SK-N-SH (cell line): ENCODE data around the gene ATN1. TPM values are rescaled to one million over a fixed set of nuclear protein-coding genes. Genes with fewer than 3 reads are reported as not detected.

Experiments used
- CTCF ChIA-PET: fragments of 300-600, 350-600 bp; formaldehyde crosslinking; extraction: SDS; loops from one replicate; lab custom pipeline; 2021; lab: Yijun Ruan, JAX
- POLR2A ChIA-PET: fragments of 350-600 bp; sonication (Branson Sonifier 250); formaldehyde crosslinking; extraction: SDS; loops from one replicate; lab custom pipeline; 2020; ENCODE audit warnings: antibody characterized with exemption, inconsistent platforms; lab: Yijun Ruan, JAX
- DNase-seq: peaks from one replicate; pipeline ENCODE4 v3.0.0; 2012
- H2AFZ ChIP-seq: fragments of 200-600 bp; sonication (generic); 2 replicates; pipeline ENCODE4 v1.8.1; 2016; ENCODE audit warnings: antibody characterized with exemption, mild to moderate bottlenecking, low read depth
- H3F3A ChIP-seq: fragments of 200-600 bp; sonication (generic); replicated peaks from 2 replicates; pipeline ENCODE3; 2016; ENCODE audit warnings: antibody characterized with exemption, mild to moderate bottlenecking; ENCODE audit not compliant: insufficient read depth
- H3K27ac ChIP-seq, 2 experiments: fragments of 200-500 bp in 1 of 2; fragments of 200-600 bp in 1 of 2; sonication (Bioruptor generic) in 1 of 2; sonication (generic), shearing (Covaris generic) in 1 of 2; 2 replicates each; pipeline versions ENCODE4 v1.5.1 to v1.6.1; 2014 to 2016; ENCODE audit warnings: low read depth in 2 of 2, inconsistent platforms in 1 of 2, low read length in 1 of 2, mild to moderate bottlenecking in 1 of 2, mixed read lengths in 1 of 2
- H3K27me3 ChIP-seq: fragments of 200-600 bp; sonication (generic), shearing (Covaris generic); 2 replicates; pipeline ENCODE4 v1.6.1; 2016; ENCODE audit warnings: mixed run types; ENCODE audit not compliant: insufficient read depth
- H3K36me3 ChIP-seq, 2 experiments: fragments of 200-500 bp in 1 of 2; fragments of 200-600 bp in 1 of 2; sonication (Bioruptor generic) in 1 of 2; sonication (generic) in 1 of 2; replicated peaks in 1 of 2; 2 replicates each; pipeline versions ENCODE3 to v1.5.1; 2014 to 2016; ENCODE audit warnings: low read length in 1 of 2, mild to moderate bottlenecking in 1 of 2; ENCODE audit not compliant: insufficient read depth in 2 of 2, control insufficient read depth in 1 of 2
- H3K4me1 ChIP-seq, 2 experiments: fragments of 200-500 bp in 1 of 2; fragments of 200-600 bp in 1 of 2; sonication (Bioruptor generic) in 1 of 2; sonication (generic), shearing (Covaris generic) in 1 of 2; 2 replicates each; pipeline versions ENCODE4 v1.5.1 to v1.6.1; 2014 to 2016; ENCODE audit warnings: low read depth in 1 of 2, low read length in 1 of 2, mixed run types in 1 of 2; ENCODE audit not compliant: insufficient read depth in 2 of 2, control insufficient read depth in 1 of 2
- H3K4me2 ChIP-seq: fragments of 200-600 bp; sonication (generic), shearing (Covaris generic); 2 replicates; pipeline ENCODE4 v1.6.1; 2017; ENCODE audit warnings: mixed run types
- H3K4me3 ChIP-seq, 2 experiments: fragments of 200-500 bp in 1 of 2; fragments of 200-600 bp in 1 of 2; sonication (Bioruptor generic) in 1 of 2; sonication (generic), shearing (Covaris generic) in 1 of 2; 2 replicates each; pipeline versions ENCODE4 v1.5.1 to v1.8.1; 2014 to 2016; ENCODE audit warnings: low read depth in 2 of 2, inconsistent platforms in 1 of 2, low read length in 1 of 2, mild to moderate bottlenecking in 1 of 2, mixed read lengths in 1 of 2, moderate library complexity in 1 of 2
- H3K79me2 ChIP-seq: fragments of 200-600 bp; sonication (generic); 2 replicates; pipeline ENCODE4 v1.8.1; 2017; ENCODE audit warnings: mild to moderate bottlenecking; ENCODE audit not compliant: insufficient read depth
- H3K9ac ChIP-seq: fragments of 200-600 bp; sonication (generic); 2 replicates; pipeline ENCODE4 v1.6.1; 2017; ENCODE audit warnings: mixed run types
- H3K9me2 ChIP-seq: fragments of 200-600 bp; sonication (generic); 2 replicates; pipeline ENCODE4 v1.6.1; 2017; ENCODE audit warnings: mixed run types
- H3K9me3 ChIP-seq: fragments of 200-600 bp; sonication (generic); 2 replicates; pipeline ENCODE4 v1.6.1; 2017; ENCODE audit warnings: mixed run types, mild to moderate bottlenecking, moderate library complexity
- H4K20me1 ChIP-seq: fragments of 200-600 bp; sonication (generic); 2 replicates; pipeline ENCODE4 v1.6.1; 2017; ENCODE audit warnings: mild to moderate bottlenecking, mixed run types; ENCODE audit not compliant: insufficient read depth
- CTCF ChIP-seq: fragments of 200-600 bp; sonication (generic); IDR thresholded peaks from 2 replicates; pipeline ENCODE4 v1.6.1; 2017; ENCODE audit warnings: antibody characterized with exemption, mild to moderate bottlenecking, moderate library complexity
- FOXJ3 ChIP-seq: sonication (generic); formaldehyde crosslinking; IDR thresholded peaks from 2 replicates; pipeline ENCODE4 v1.5.1; 2020; ENCODE audit warnings: mild to moderate bottlenecking, missing genetic modification reagents
- IRF3 ChIP-seq: fragments of 150-350 bp; IDR thresholded peaks from 2 replicates; pipeline ENCODE4 v1.6.1; 2016; ENCODE audit warnings: mild to moderate bottlenecking, low read depth, low read length
- MAX ChIP-seq: IDR thresholded peaks from 2 replicates; pipeline ENCODE4 v1.4.0; 2012; ENCODE audit warnings: low read depth
- MEF2A ChIP-seq: IDR thresholded peaks from 2 replicates; pipeline ENCODE4 v1.4.0; 2012; ENCODE audit warnings: low read depth, borderline replicate concordance
- NFIC ChIP-seq: IDR thresholded peaks from 2 replicates; pipeline ENCODE4 v1.4.0; 2012; ENCODE audit warnings: borderline replicate concordance
- POLR2AphosphoS5 ChIP-seq: IDR thresholded peaks from 2 replicates; pipeline ENCODE4 v1.6.1; 2012; ENCODE audit warnings: low read depth, low read length
- RAD21 ChIP-seq: IDR thresholded peaks from 2 replicates; pipeline ENCODE4 v1.6.1; 2012; ENCODE audit warnings: mild to moderate bottlenecking, low read length
- RCOR1 ChIP-seq: fragments of 150-350 bp; IDR thresholded peaks from 2 replicates; pipeline ENCODE4 v1.6.1; 2017; ENCODE audit warnings: antibody characterized with exemption, low read length
- RXRA ChIP-seq: IDR thresholded peaks from 2 replicates; pipeline ENCODE4 v1.4.0; 2012; ENCODE audit warnings: low read depth, mild to moderate bottlenecking, borderline replicate concordance
- SMC3 ChIP-seq: IDR thresholded peaks from 2 replicates; pipeline ENCODE4 v1.6.1; 2012; ENCODE audit warnings: low read depth, low read length, improper control_type of control experiment
- TAF1 ChIP-seq: IDR thresholded peaks from 2 replicates; pipeline ENCODE4 v1.6.1; 2012; ENCODE audit warnings: low read depth, mild to moderate bottlenecking, low read length, moderate library complexity, borderline replicate concordance
- TCF12 ChIP-seq: IDR thresholded peaks from 2 replicates; pipeline ENCODE4 v1.4.0; 2012
- TEAD4 ChIP-seq: IDR thresholded peaks from 2 replicates; pipeline ENCODE4 v1.4.0; 2012; ENCODE audit warnings: mild to moderate bottlenecking, borderline replicate concordance; ENCODE audit not compliant: insufficient read depth
- USF2 ChIP-seq: fragments of 150-350 bp; IDR thresholded peaks from 2 replicates; pipeline ENCODE4 v1.6.1; 2017; ENCODE audit warnings: antibody characterized with exemption, low read length, low read depth, borderline replicate concordance
- YY1 ChIP-seq: IDR thresholded peaks from 2 replicates; pipeline ENCODE4 v1.4.0; 2012; ENCODE audit warnings: low read depth, mild to moderate bottlenecking
- ZBTB33 ChIP-seq: IDR thresholded peaks from 2 replicates; pipeline ENCODE4 v1.4.0; 2012; ENCODE audit warnings: low read depth, borderline replicate concordance
- WGBS: methylation state at CpG from one replicate; pipeline ENCODE4 v1.1.6; 2017; ENCODE audit warnings: low lambda C conversion rate; 5-methylcytosine and 5-hydroxymethylcytosine counted together
- polyA plus RNA-seq, 3 experiments: library from polyadenylated mRNA; depleted of rRNA; stranded (reverse); fragments of >200 nt; gene quantifications; 2 replicates each; pipeline ENCODE4 v1.2.3, GENCODE V29; 2012

The ATN1 gene
- polyA plus RNA-seq, 1 of the 3 experiments (the other 2 are of a cell fraction) = 29.3 TPM

- H3K4me1 ChIP-seq = peaks cover 6 to 31% of the 10 kb centered on the region in 2 experiments; a peak in 3 of 4 replicates
- H3K79me2 ChIP-seq = peaks cover 29% of the 10 kb centered on the region
- H3K9me3 ChIP-seq = no peaks in the 10 kb centered on the region
- no peak overlapping the region for H2AFZ ChIP-seq
- no peak for DNase-seq
- no peak overlapping the region for H3K9ac ChIP-seq
- no peaks in the 10 kb centered on the region for H4K20me1 ChIP-seq
- H3K4me3 ChIP-seq = no peak overlapping the region
- ChIA-PET POLR2A (interaction anchor here (0.9 kb wide), 1 partner anchor 90 kb away, joined by 4 read pairs; the partner anchor contains the start of gene CDCA3), CTCF (interaction anchor here (0.9 to 9.2 kb wide), 4 partner anchors 18 to 70 kb away, joined by 3 to 134 read pairs (median 29); partner anchors contain the start of gene SPSB2)
- peaks cover 32 to 34% of the 10 kb centered on the region in 2 experiments for H3K36me3 ChIP-seq
- WGBS = 93% methylated on average over 7 of the region's 12 CpGs
- no peak overlapping the region for H3K4me2 ChIP-seq
- H3K27me3 ChIP-seq = no peaks in the 10 kb centered on the region
- peaks cover 65% of the 10 kb centered on the region for H3F3A ChIP-seq
- TF ChIP-seq TAF1 (no peak), NFIC (no peak), MEF2A (no peak), IRF3 (no peak), RAD21 (no peak), RCOR1 (no peak), ZBTB33 (no peak), USF2 (no peak), FOXJ3 (CRISPR knock-in tag) (no peak), RXRA (no peak), YY1 (no peak), CTCF (no peak), TCF12 (no peak), SMC3 (no peak), TEAD4 (no peak), MAX (no peak), POLR2AphosphoS5 (no peak)
- no peaks in the 10 kb centered on the region for H3K9me2 ChIP-seq
- H3K27ac ChIP-seq = peak overlapping the region in 1 of 2 experiments; percentile 14; a peak in 2 of 4 replicates
Measured at GRCh38 chr12:6941267-6941666, 13.5 kb downstream of the ATN1 start.
